ENCODE measurements around the gene F5. TPM values are rescaled to one million over a fixed set of nuclear protein-coding genes. Genes with fewer than 3 reads are reported as not detected.

Gene F5
- total and polyA plus RNA-seq, 2 of the 13 experiments (the other 11 are each of a cell fraction or from before 2014, with no cell fraction given): 38.3 to 64.0 TPM

DNA sequence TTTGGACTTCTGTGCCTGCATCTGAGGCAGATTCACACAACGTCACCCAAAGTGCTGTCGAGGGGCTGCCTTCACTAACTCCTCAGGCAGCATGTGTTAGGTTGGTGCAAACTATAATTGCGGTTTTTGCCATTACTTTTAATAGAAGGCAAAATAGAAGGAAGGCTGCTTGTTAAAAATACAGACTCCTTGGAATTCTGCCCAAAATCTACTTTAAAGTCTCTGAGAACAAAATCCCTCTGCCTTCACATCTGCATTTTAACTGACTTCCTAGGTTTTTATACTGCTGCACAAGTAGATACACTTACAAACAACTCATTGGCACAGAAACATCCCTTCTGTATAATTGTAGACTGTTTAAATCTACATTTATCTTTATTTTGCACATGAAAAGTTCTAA is 59.3 kb downstream of the F5 start:
- ChIA-PET POLR2A (no interaction called here), CTCF (ENCODE audit: low intra/inter-chr PET ratio, low total read pairs) (no interaction called here)
- Histone ChIP-seq H3K27me3 (ENCODE audit: control insufficient read depth in 1 of 2, insufficient read depth in 2 of 2, low read length in 2 of 2) (no peaks in the 10 kb centered on the region), H4K20me1 (ENCODE audit: insufficient read depth, low read length) (no peaks in the 10 kb centered on the region; the same call in 1 of the 2 replicates), H3K9ac (ENCODE audit: insufficient read depth, low read depth, low read length) (no peak overlapping the region), H3K4me2 (ENCODE audit: low read depth, low read length) (no peak overlapping the region), H3K4me1 (ENCODE audit: insufficient read depth, low read length) (peaks cover 12% of the 10 kb centered on the region), H3K9me3 (ENCODE audit: low read length) (no peaks in the 10 kb centered on the region), H3K4me3 (replicated peaks in 1 of 3; ENCODE audit: insufficient read depth in 1 of 3, low read depth in 2 of 3, low read length in 3 of 3) (no peak overlapping the region), H3K36me3 (replicated peaks in 1 of 2; ENCODE audit: control insufficient read depth in 1 of 2, insufficient read depth in 2 of 2, low read length in 2 of 2) (peaks cover 16 to 84% of the 10 kb centered on the region in 2 experiments), H3K79me2 (ENCODE audit: insufficient read depth, low read length) (no peaks in the 10 kb centered on the region), H2AFZ (ENCODE audit: low read length) (no peak overlapping the region), H3K27ac (ENCODE audit: extremely low read length, insufficient read depth, low read length) (no peak overlapping the region)
- intact Hi-C loops (cut with micrococcal nuclease; ENCODE audit: unreplicated experiment) (no loop called here), in situ Hi-C loops (cut with HindIII; ENCODE audit: extremely low pct_ligation_motif_present, low pct_unique_long_range_greater_than_20kb) (no loop called here)
- no TSS peak for BruUV-seq (replicated peaks)
- DNase-seq (ENCODE audit: low spot score) (no peak), FAIRE-seq (no peak), ATAC-seq (no peak)
- WGBS (ENCODE audit: low lambda C conversion rate): 98% methylated on average over 3 of the region's 3 CpGs
- TF ChIP-seq NR1H2 (CRISPR knock-in tag; IDR thresholded peaks at IDR 0.05; ENCODE audit: borderline replicate concordance, low read depth) (no peak), ZNF512B (CRISPR knock-in tag; IDR thresholded peaks at IDR 0.05; ENCODE audit: borderline replicate concordance) (no peak), CREM (IDR thresholded peaks at IDR 0.05) (no peak), CREM (CRISPR knock-in tag; IDR thresholded peaks at IDR 0.05) (no peak), ZNF17 (CRISPR knock-in tag; IDR thresholded peaks at IDR 0.05) (no peak), TRIM22 (IDR thresholded peaks at IDR 0.05) (no peak), ZSCAN22 (CRISPR knock-in tag; IDR thresholded peaks at IDR 0.05) (no peak), ZNF260 (CRISPR knock-in tag; IDR thresholded peaks at IDR 0.05; ENCODE audit: borderline replicate concordance, low read depth) (no peak), ZNF567 (CRISPR knock-in tag; IDR thresholded peaks at IDR 0.05; ENCODE audit: borderline replicate concordance) (no peak), TEAD2 (CRISPR knock-in tag; IDR thresholded peaks at IDR 0.05) (no peak), ZNF317 (CRISPR knock-in tag; IDR thresholded peaks at IDR 0.05) (no peak), ZNF576 (CRISPR knock-in tag; IDR thresholded peaks at IDR 0.05) (no peak), GTF3A (CRISPR knock-in tag; conservative IDR thresholded peaks at IDR 0.05) (no peak), PAF1 (CRISPR knock-in tag; IDR thresholded peaks at IDR 0.05) (no peak), IKZF4 (CRISPR knock-in tag; IDR thresholded peaks at IDR 0.05; ENCODE audit: borderline replicate concordance, low read depth, not compliant biosample characterization) (no peak)
- TF ChIP-seq, protein P1, sequence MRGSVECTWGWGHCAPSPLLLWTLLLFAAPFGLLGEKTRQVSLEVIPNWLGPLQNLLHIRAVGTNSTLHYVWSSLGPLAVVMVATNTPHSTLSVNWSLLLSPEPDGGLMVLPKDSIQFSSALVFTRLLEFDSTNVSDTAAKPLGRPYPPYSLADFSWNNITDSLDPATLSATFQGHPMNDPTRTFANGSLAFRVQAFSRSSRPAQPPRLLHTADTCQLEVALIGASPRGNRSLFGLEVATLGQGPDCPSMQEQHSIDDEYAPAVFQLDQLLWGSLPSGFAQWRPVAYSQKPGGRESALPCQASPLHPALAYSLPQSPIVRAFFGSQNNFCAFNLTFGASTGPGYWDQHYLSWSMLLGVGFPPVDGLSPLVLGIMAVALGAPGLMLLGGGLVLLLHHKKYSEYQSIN (CRISPR knock-in tag; IDR thresholded peaks at IDR 0.05; ENCODE audit: borderline replicate concordance): no peak

Data from HepG2 (cell line).